HG03565 (cell line): ENCODE measurements around the gene NARS2.
"Not testable (repeated sequence)": the region's sequence is repeated elsewhere in the genome, so short reads cannot be mapped to it uniquely, and the experiment has no call there.

ENCODE experiments used
- ATAC-seq: cut with Tn5 transposase; IDR thresholded peaks from one replicate; pipeline ENCODE4 v1.9.1; 2021; ENCODE audit warnings: mild to moderate bottlenecking, moderate library complexity; ENCODE audit not compliant: unreplicated experiment

NARS2 gene, protein sequence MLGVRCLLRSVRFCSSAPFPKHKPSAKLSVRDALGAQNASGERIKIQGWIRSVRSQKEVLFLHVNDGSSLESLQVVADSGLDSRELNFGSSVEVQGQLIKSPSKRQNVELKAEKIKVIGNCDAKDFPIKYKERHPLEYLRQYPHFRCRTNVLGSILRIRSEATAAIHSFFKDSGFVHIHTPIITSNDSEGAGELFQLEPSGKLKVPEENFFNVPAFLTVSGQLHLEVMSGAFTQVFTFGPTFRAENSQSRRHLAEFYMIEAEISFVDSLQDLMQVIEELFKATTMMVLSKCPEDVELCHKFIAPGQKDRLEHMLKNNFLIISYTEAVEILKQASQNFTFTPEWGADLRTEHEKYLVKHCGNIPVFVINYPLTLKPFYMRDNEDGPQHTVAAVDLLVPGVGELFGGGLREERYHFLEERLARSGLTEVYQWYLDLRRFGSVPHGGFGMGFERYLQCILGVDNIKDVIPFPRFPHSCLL

GRCh38 chr11:78574386-78575381 lies at the start of gene NARS2:
NARS2 (minus strand) TSS chr11:78574864; CDS start chr11:78574488, 376 bp downstream.
- peak; percentile 86 for ATAC-seq

DNA sequence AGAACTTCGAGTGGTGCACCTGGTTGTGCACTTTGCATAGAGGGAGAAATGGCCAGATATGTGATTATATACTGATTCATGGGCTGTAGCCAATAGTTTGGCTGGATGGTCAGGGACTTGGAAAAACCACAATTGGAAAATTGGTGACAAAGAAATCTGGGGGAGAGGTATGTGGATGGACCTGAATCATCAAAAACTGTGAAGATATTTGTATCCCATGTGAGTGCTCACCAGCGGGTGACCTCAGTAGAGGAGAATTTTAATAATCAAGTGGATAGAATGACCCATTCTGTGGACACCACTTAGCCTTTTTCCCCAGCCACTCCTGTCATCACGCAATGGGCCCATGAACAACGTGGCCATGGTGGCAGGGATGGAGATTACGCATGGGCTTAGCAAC lies 48.0 kb upstream of the NARS2 start:
- no peak for ATAC-seq

GRCh38 chr11:78620159-78620558 lies 45.5 kb upstream of the NARS2 start:
- no peak for ATAC-seq

DNA sequence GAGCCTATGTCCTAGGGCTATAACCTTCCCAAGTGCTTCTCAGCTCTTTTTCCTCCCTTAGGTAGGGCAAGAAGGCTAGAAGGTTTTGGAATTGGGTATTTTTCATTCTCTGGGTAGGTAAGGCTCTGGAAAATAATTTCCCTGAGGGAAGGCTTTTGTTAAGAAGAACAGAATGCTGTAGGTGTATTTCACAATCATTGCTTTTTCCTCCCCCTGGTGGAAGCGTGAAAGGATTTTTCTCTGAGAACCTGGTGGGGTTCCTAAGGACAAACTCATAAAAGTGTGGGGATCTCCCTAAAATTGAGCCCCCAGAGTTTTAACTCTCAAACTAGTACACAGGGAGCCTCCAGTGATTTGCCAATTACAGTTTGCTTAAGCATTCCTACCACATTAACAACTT lies 41.1 kb upstream of the NARS2 start:
- no peak for ATAC-seq

- ATAC-seq: no peak
Measured at GRCh38 chr11:78613378-78613813, 38.7 kb upstream of the NARS2 start.

- ATAC-seq: no peak
Measured at GRCh38 chr11:78612721-78613377, 38.2 kb upstream of the NARS2 start.

DNA sequence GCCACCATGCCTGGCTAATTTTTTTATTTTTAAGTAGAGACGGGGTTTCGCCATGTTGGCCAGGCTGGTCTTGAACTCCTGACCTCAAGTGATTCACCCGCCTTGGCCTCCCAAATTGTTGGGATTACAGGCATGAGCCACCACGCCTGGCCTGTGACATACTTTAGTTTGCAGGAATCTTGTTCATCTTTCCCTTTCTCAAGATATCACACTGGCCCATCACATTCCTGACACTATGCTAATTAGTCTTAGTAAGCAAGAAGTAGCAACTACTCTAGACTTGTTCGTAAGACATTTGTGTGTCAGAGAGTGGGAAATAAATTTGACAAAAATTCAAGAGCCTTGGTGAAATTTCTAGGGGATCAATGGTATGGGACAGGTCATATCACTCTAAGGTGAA lies 34.7 kb upstream of the NARS2 start:
- ATAC-seq: not testable (repeated sequence)

DNA sequence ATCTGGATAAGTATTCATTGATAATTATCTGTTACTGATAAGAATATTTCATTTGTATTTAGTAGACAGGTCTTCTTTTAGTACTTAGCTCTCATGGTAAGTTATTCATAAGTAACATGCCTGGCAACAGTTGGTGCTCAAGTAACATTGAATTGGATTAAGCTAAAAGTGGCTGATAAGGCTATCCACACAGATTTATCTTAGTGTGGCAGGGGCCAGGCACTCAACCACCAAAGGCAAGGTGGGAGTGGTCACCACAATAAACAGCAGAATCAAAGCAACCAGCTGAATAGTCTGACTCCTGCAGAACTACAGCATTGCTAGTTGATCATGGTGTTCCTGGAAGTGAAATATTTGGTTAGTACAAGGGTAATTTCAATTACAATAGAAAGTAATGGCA lies 33.0 kb upstream of the NARS2 start:
- no peak for ATAC-seq

DNA sequence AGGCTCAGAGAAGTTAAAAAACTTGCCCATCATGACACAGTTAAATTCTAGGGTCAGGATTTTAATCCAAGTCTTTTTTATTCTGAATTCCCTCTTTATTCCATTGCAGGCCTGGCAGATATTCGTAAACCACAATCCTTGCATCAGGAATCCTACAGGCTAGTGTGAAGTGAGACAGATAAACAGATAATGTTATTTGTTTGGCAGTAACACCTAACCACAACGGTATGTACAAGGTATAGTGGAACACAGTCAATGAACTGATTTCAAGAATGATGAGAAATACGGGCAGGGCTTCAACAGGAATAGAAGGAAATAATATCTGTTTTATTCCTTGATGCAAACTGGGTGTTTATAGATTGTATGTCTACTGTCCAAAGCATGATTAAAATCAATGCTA lies 32.0 kb upstream of the NARS2 start:
- no peak for ATAC-seq

- ATAC-seq: no peak
Measured at GRCh38 chr11:78605296-78605695, 30.6 kb upstream of the NARS2 start.

DNA sequence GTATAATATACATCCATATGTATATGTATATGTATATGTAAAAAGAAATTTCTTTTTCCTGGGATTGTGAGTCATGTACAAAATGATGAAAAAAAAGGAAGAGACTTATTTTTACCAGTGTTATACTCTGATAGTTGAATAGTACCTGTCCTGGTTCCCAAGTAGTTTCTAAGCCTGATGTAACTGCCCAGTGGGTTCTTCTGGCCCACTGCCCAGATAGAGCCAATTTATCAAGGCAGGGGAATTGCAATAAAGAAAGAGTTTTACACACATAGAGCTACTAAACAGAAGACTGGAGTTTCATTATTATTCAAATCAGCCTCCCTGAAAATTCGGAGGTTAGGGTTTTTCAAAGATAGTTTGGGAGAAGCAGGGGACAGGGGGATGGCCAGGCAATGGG lies 29.1 kb upstream of the NARS2 start:
- no peak for ATAC-seq

DNA sequence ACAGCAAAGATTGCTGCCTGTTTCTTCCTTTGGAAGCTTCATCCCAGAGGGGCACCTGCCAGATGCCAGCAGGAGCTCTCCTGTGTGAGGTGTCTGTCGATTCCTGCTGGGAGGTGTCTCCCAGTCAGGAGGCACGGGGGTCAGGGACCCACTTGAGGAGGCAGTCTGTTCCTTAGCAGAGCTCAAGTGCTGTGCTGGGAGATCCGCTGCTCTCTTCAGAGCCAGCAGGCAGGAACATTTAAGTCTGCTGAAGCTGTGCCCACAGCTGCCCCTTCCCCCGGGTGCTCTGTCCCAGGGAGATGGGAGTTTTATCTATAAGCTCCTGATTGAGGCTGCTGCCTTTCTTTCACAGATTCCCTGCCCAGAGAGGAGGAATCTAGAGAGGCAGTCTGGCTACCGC lies 28.1 kb upstream of the NARS2 start:
- not testable (repeated sequence) for ATAC-seq

DNA sequence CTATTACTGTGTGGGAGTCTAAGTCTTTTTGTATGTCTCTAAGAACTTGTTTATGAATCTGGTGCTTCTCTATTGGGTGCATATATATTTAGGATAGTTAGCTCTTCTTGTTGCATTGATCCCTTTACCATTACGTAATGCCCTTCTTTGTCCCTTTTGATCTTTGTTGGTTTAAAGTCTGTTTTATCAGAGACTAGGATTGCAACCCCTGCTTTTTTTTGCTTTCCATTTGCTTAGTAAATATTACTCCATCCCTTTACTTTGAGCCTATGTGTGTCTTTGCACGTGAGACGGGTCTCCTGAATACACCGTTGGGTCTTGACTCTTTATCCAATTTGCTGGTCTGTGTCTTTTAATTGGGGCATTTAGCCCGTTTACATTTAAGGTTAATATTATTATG lies 26.4 kb upstream of the NARS2 start:
- not testable (repeated sequence) for ATAC-seq

- ATAC-seq: not testable (repeated sequence)
Measured at GRCh38 chr11:78597579-78597978, 22.9 kb upstream of the NARS2 start.

- ATAC-seq: no peak
Measured at GRCh38 chr11:78595436-78596130, 20.9 kb upstream of the NARS2 start.

DNA sequence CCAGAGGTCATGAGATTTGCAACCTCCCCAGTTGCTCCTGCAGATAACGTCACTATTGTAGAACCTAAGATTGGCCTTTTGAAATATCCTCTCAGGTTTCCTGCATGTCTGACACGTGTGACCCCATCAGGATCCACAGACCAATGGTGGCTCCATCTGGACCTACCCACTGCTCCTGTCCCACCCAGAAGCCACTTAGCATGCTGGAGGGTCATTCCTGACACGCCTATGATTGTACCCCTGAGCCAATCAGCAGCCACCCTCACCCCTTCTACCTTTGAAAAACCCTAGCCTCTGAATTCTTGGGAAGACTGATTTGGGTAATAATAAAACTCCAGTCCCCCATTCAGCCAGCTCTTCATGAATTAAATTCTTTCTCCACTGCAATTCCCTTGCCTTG lies 20.1 kb upstream of the NARS2 start:
- ATAC-seq: no peak

DNA sequence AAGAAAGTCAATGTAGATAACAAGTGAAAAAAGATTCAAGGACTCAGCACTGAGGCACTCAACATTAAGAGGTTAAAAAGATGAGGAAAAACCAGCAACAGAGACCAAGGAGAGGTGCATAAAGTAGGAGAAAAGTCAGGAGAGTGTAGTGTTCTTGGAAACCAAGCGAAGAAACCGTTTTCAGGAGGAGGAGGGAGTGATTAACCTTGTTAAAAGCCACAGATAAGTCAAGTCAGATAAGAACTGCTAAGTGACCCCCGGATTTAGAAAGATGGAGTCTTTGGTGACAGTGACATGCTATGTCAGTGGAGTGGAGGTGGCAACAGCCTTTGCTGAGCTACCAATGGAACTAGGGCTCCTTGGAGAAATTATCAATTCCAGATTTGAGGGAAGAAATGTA lies 13.9 kb upstream of the NARS2 start:
- no peak for ATAC-seq

GRCh38 chr11:78587446-78587845 lies 12.8 kb upstream of the NARS2 start:
- ATAC-seq: no peak

DNA sequence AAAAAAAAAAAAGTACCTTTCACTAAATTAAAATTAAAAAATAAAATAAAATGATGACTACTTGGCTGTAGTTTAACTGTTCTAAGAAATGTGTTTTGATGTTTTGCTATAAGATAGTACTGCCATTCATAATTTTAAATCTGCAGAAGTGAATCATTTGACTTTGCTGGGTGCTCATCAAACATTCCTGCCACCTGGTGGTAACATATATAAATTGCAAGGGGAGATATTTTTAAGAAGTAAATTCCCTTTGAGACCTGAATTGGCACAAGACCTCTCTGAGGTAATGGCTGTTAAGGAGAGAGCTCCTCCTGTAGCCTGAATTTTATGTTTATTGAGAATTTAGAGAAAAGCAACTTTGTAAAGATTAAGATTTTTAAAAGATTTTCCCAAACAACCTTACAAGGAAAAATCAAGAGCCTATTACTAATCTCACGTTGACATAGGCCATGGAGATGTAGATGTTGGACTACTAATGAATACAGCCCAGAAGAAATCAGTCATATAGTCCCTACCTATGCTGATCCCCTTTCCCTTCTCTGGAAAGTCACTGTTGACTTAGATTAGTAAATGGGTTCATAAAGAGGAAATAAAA lies 11.9 kb upstream of the NARS2 start:
- ATAC-seq: no peak

DNA sequence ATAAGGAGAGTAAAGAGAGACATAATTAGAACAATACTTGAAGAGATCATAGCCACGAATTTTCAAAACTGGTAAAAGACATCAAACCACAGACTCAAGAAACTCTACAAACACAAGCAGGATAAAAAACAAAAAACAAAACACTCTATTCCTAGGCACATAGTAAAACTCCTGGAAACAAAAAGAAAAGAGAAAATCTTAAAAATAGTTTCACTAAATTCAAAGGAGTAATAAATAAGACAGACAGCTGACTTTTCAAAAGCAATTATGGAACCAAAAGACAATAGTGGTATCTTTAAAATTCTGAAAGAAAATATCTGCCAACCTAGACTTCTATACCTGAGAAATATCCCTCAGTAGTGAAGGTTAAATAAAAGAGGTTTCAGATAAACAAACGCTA lies 9.2 kb upstream of the NARS2 start:
- no peak for ATAC-seq
